HepG2 (cell line): ENCODE measurements around the gene HAT1. TPM values are rescaled to one million over a fixed set of nuclear protein-coding genes. Genes with fewer than 3 reads are reported as not detected.

Source experiments
- CEBPZ ChIP-seq: IDR thresholded peaks from 2 replicates; pipeline ENCODE4 v1.6.1; 2012; ENCODE audit warnings: low read length, improper control_type of control experiment
- EED ChIP-seq: sonication (generic); formaldehyde crosslinking; IDR thresholded peaks from 2 replicates; pipeline ENCODE4 v1.5.0; 2020; ENCODE audit warnings: mild to moderate bottlenecking, missing genetic modification reagents
- FOXO1 ChIP-seq: sonication (generic); formaldehyde crosslinking; IDR thresholded peaks from 2 replicates; pipeline ENCODE4 v1.4.0; 2020; ENCODE audit warnings: missing genetic modification reagents
- HNF1A ChIP-seq, 2 experiments: sonication (generic) in 1 of 2; formaldehyde crosslinking in 1 of 2; IDR thresholded peaks; 2 replicates each; pipeline versions ENCODE4 v1.4.0 to v1.6.1; 2016 to 2020; ENCODE audit warnings: borderline replicate concordance in 1 of 2, low read depth in 1 of 2, mild to moderate bottlenecking in 1 of 2, missing genetic modification reagents in 1 of 2
- MTERF4 ChIP-seq: sonication (generic); formaldehyde crosslinking; IDR thresholded peaks from 2 replicates; pipeline ENCODE4 v1.8.0; 2023; ENCODE audit warnings: mild to moderate bottlenecking, missing genetic modification reagents
- NFE2L2 ChIP-seq: fragments of 150-350 bp; IDR thresholded peaks from 2 replicates; pipeline ENCODE4 v1.6.1; 2014; ENCODE audit warnings: low read length
- PLRG1 ChIP-seq: fragments of 450-650 bp; conservative IDR thresholded peaks from 2 replicates; pipeline ENCODE4 v1.6.1; 2016
- RBM39 ChIP-seq: fragments of 200-400 bp; formaldehyde crosslinking; IDR thresholded peaks from one replicate; pipeline ENCODE4 v1.6.1; 2018; ENCODE audit warnings: antibody characterized with exemption, mild to moderate bottlenecking, low read depth, low read length; ENCODE audit not compliant: poor library complexity, severe bottlenecking
- RNF219 ChIP-seq: sonication (generic); formaldehyde crosslinking; IDR thresholded peaks from 2 replicates; pipeline ENCODE4 v1.5.0; 2020; ENCODE audit warnings: mild to moderate bottlenecking, missing genetic modification reagents
- RORA ChIP-seq: sonication (generic); formaldehyde crosslinking; IDR thresholded peaks from 2 replicates; pipeline ENCODE4 v1.5.0; 2020; ENCODE audit warnings: mild to moderate bottlenecking, missing genetic modification reagents, moderate library complexity
- ZNF713 ChIP-seq: sonication (generic); formaldehyde crosslinking; IDR thresholded peaks from 2 replicates; pipeline ENCODE4 v1.4.0; 2020; ENCODE audit warnings: mild to moderate bottlenecking, missing genetic modification reagents
- ZNF772 ChIP-seq: sonication (generic); formaldehyde crosslinking; IDR thresholded peaks from 2 replicates; pipeline ENCODE4 v1.5.0; 2020; ENCODE audit warnings: mild to moderate bottlenecking, missing genetic modification reagents
- polyA plus RNA-seq, 8 experiments: library from polyadenylated mRNA; depleted of rRNA in 3 of 8; stranded (reverse) in 7 of 8; unstranded in 1 of 8; fragments of >200 nt; fragmentation: Illumina TruSeq in 4 of 8; extraction: Trizol in 4 of 8; gene quantifications; 2 replicates each; pipeline versions ENCODE4 v1.2.1 to v1.2.3, GENCODE V29; 2011 to 2016; ENCODE audit warnings: low read depth in 4 of 8, missing spikeins in 1 of 8, mixed read lengths in 1 of 8; ENCODE audit not compliant: insufficient read depth in 1 of 8
- total RNA-seq, 5 experiments: library from RNA; depleted of rRNA; stranded (reverse); fragments of >200 nt; fragmentation: Illumina TruSeq; extraction: Trizol; gene quantifications; 2 replicates each; pipeline ENCODE4 v1.2.3, GENCODE V29; 2016; ENCODE audit warnings: low read depth in 1 of 5
- TF ChIP-seq, protein P1 (sequence below): sonication (generic); formaldehyde crosslinking; IDR thresholded peaks from 2 replicates; pipeline ENCODE4 v1.8.0; 2022; ENCODE audit warnings: mild to moderate bottlenecking, missing genetic modification reagents
- TF ChIP-seq, protein P2 (sequence below): sonication (generic); formaldehyde crosslinking; IDR thresholded peaks from 2 replicates; pipeline ENCODE4 v1.8.1; 2022; ENCODE audit warnings: mild to moderate bottlenecking, missing genetic modification reagents

The HAT1 gene
- total and polyA plus RNA-seq, 2 of the 13 experiments (the other 11 are each of a cell fraction or from before 2014, with no cell fraction given) = 45.4 to 119 TPM

DNA sequence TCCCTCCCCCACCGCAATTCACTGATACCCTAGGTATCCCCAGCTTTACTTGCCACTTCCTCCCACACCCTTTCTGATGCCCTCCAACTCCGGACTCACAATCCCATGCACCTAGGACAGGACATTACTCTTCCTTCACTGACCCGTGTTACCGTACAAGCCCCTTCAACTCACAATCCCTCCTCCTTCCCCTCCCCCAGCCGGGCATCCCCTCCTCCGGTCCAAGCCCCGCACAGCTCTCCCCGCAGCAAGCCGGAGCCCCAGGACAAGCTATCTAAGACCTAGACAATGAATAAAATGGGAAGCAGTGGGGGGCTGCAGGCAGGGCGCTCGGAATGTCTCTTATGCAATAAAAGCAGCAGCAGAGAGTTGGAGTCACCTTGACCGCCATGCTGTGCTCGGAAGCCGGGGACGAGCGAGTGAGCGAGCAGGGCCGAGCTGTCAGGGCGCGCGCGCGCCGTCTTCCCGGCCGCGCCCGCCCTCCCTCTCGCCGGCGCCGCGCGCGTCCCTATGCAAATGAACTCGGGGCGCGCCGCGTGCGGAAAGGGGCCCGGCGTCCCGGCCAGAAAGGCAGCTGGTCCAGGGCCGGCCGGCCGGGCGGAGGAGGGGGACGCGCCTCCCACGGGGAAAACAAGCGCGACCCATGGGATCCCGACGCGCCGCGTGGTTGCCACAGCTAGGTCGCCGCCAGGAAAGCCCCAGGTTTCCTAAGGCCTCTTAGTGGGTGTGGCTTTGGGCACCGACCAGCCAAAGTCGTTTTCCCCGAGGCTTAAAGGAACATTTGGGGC lies 28.2 kb upstream of the HAT1 start, which contains the start of gene SLC25A12 (continued):
- TF ChIP-seq HNF1A (IDR thresholded peaks at IDR 0.05; ENCODE audit: low read depth) (no peak; the same call in 1 of the 2 replicates), HNF1A (CRISPR knock-in tag; IDR thresholded peaks at IDR 0.05; ENCODE audit: borderline replicate concordance) (peak; percentile 60), ZNF713 (CRISPR knock-in tag) (peak; percentile 21; the same call in 1 of the 2 replicates), FOXO1 (no peak), PLRG1 (no peak), EED (no peak), RNF219 (CRISPR knock-in tag) (no peak), CEBPZ (no peak), RBM39 (peak; percentile 62), MTERF4 (CRISPR knock-in tag) (no peak), NFE2L2 (no peak), ZNF772 (CRISPR knock-in tag) (no peak), RORA (CRISPR knock-in tag) (no peak)
- TF ChIP-seq, protein P1, sequence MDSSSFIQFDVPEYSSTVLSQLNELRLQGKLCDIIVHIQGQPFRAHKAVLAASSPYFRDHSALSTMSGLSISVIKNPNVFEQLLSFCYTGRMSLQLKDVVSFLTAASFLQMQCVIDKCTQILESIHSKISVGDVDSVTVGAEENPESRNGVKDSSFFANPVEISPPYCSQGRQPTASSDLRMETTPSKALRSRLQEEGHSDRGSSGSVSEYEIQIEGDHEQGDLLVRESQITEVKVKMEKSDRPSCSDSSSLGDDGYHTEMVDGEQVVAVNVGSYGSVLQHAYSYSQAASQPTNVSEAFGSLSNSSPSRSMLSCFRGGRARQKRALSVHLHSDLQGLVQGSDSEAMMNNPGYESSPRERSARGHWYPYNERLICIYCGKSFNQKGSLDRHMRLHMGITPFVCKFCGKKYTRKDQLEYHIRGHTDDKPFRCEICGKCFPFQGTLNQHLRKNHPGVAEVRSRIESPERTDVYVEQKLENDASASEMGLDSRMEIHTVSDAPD = no peak
- TF ChIP-seq, protein P2, sequence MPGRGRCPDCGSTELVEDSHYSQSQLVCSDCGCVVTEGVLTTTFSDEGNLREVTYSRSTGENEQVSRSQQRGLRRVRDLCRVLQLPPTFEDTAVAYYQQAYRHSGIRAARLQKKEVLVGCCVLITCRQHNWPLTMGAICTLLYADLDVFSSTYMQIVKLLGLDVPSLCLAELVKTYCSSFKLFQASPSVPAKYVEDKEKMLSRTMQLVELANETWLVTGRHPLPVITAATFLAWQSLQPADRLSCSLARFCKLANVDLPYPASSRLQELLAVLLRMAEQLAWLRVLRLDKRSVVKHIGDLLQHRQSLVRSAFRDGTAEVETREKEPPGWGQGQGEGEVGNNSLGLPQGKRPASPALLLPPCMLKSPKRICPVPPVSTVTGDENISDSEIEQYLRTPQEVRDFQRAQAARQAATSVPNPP (CRISPR knock-in tag) = no peak
